ENCODE data around the gene KCNAB1.

The KCNAB1 gene

DNA sequence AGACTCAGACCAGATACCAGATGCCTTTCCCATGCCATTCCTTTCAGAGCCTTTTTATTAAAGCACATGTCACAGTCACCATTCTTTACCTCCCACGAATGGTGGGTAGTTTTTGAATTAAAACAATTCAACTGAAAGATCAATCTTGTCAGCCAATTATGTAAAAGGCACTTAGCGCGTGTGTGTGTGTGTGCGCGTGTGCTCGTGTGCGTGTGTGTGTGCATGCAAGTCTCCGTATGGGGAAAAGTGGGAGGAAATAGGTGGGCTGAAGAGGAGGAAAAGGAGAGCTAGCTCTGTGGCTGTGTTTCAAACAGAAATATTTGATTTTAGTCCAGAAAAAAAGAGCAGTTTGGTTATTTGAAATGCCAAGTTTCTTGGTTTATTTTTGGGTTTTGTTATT is 177.2 kb downstream of the KCNAB1 start:
- no peak for ATAC-seq
- TF ChIP-seq ZNF8 (CRISPR knock-in tag; IDR thresholded peaks at IDR 0.05) (no peak), GLIS3 (CRISPR knock-in tag; IDR thresholded peaks at IDR 0.05) (no peak), TCF4 (CRISPR knock-in tag; IDR thresholded peaks at IDR 0.05; ENCODE audit: borderline replicate concordance) (no peak)

DNA sequence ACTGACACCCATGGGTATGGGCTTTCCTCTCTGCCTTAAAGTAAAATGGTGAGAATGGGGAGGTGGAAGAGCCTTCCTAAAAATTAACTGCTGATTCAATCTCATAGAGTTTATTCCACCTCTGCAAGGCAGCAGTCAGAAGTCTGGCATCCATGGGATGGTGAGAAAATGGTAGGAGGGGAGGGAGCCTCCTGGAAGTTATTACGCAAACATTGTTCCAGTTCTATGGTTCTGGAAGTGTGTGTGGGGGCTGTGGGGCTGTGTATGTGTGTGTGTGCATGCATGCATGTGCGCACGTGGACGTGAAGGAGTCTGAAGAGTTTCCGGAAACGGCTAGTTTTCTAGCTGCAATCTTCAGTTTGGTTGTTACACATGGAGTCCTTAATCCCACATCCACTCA is 177.6 kb downstream of the KCNAB1 start:
- ATAC-seq = no peak
- no peak for TF ChIP-seq ZC3H10 (CRISPR knock-in tag; IDR thresholded peaks at IDR 0.05)
- no peak for TF ChIP-seq ZNF8 (CRISPR knock-in tag; IDR thresholded peaks at IDR 0.05)
- no peak for TF ChIP-seq CSDC2 (CRISPR knock-in tag; IDR thresholded peaks at IDR 0.05)
- TF ChIP-seq, protein P1, sequence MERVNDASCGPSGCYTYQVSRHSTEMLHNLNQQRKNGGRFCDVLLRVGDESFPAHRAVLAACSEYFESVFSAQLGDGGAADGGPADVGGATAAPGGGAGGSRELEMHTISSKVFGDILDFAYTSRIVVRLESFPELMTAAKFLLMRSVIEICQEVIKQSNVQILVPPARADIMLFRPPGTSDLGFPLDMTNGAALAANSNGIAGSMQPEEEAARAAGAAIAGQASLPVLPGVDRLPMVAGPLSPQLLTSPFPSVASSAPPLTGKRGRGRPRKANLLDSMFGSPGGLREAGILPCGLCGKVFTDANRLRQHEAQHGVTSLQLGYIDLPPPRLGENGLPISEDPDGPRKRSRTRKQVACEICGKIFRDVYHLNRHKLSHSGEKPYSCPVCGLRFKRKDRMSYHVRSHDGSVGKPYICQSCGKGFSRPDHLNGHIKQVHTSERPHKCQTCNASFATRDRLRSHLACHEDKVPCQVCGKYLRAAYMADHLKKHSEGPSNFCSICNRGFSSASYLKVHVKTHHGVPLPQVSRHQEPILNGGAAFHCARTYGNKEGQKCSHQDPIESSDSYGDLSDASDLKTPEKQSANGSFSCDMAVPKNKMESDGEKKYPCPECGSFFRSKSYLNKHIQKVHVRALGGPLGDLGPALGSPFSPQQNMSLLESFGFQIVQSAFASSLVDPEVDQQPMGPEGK (CRISPR knock-in tag; IDR thresholded peaks at IDR 0.05; ENCODE audit: borderline replicate concordance) = no peak
- TF ChIP-seq BACH2 (CRISPR knock-in tag; IDR thresholded peaks at IDR 0.05; ENCODE audit: borderline replicate concordance) = no peak
- no peak for TF ChIP-seq ZNF565 (CRISPR knock-in tag; conservative IDR thresholded peaks at IDR 0.05; ENCODE audit: low read depth)
- TF ChIP-seq, protein P2, sequence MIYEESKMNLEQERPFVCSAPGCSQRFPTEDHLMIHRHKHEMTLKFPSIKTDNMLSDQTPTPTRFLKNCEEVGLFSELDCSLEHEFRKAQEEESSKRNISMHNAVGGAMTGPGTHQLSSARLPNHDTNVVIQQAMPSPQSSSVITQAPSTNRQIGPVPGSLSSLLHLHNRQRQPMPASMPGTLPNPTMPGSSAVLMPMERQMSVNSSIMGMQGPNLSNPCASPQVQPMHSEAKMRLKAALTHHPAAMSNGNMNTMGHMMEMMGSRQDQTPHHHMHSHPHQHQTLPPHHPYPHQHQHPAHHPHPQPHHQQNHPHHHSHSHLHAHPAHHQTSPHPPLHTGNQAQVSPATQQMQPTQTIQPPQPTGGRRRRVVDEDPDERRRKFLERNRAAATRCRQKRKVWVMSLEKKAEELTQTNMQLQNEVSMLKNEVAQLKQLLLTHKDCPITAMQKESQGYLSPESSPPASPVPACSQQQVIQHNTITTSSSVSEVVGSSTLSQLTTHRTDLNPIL (CRISPR knock-in tag; IDR thresholded peaks at IDR 0.05; ENCODE audit: low read depth) = no peak
- no peak for TF ChIP-seq ISL1 (CRISPR knock-in tag; IDR thresholded peaks at IDR 0.05)
- no peak for TF ChIP-seq POU6F1 (CRISPR knock-in tag; IDR thresholded peaks at IDR 0.05; ENCODE audit: borderline replicate concordance, low read depth)
- no peak for TF ChIP-seq RARB (CRISPR knock-in tag; IDR thresholded peaks at IDR 0.05)
- no peak for TF ChIP-seq PPARA (CRISPR knock-in tag; IDR thresholded peaks at IDR 0.05; ENCODE audit: borderline replicate concordance)
- TF ChIP-seq ARNTL (CRISPR knock-in tag; IDR thresholded peaks at IDR 0.05; ENCODE audit: borderline replicate concordance, low read depth) = no peak
- no peak for TF ChIP-seq ZNF70 (CRISPR knock-in tag; IDR thresholded peaks at IDR 0.05)
- TF ChIP-seq ESRRG (CRISPR knock-in tag; IDR thresholded peaks at IDR 0.05) = no peak
- no peak for TF ChIP-seq CSRNP3 (CRISPR knock-in tag; IDR thresholded peaks at IDR 0.05)
- no peak for TF ChIP-seq GLIS3 (CRISPR knock-in tag; IDR thresholded peaks at IDR 0.05)

DNA sequence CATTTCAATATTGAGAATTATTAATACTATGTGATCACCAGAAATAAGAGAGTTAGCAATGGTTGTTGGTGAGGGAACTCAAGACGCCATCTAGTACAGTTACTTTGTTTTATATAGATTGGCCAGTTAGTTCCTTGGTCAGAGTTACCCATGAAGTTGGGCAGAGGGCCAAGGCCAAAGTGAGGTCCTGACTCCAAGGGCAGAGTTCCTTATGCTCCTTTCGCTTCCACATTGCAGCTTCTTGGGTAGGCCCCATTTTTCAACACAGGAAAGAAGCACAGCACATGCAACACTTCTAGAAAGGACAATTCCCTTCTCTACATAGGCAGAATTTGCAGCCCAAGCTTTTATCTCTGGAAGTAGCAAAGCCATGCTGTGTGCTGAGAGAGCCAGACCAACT is 178.6 kb downstream of the KCNAB1 start:
- no peak for TF ChIP-seq SNAI2 (CRISPR knock-in tag; IDR thresholded peaks at IDR 0.05)
- no peak for TF ChIP-seq CSRNP3 (CRISPR knock-in tag; IDR thresholded peaks at IDR 0.05)
- no peak for TF ChIP-seq CSDC2 (CRISPR knock-in tag; IDR thresholded peaks at IDR 0.05)
- no peak for TF ChIP-seq PPARA (CRISPR knock-in tag; IDR thresholded peaks at IDR 0.05; ENCODE audit: borderline replicate concordance)
- TF ChIP-seq, protein P1 (CRISPR knock-in tag; IDR thresholded peaks at IDR 0.05; ENCODE audit: borderline replicate concordance) = no peak
- TF ChIP-seq ZNF8 (CRISPR knock-in tag; IDR thresholded peaks at IDR 0.05) = no peak
- TF ChIP-seq ZNF70 (CRISPR knock-in tag; IDR thresholded peaks at IDR 0.05) = no peak
- no peak for TF ChIP-seq ZFP30 (CRISPR knock-in tag; IDR thresholded peaks at IDR 0.05)
- TF ChIP-seq, protein P3, sequence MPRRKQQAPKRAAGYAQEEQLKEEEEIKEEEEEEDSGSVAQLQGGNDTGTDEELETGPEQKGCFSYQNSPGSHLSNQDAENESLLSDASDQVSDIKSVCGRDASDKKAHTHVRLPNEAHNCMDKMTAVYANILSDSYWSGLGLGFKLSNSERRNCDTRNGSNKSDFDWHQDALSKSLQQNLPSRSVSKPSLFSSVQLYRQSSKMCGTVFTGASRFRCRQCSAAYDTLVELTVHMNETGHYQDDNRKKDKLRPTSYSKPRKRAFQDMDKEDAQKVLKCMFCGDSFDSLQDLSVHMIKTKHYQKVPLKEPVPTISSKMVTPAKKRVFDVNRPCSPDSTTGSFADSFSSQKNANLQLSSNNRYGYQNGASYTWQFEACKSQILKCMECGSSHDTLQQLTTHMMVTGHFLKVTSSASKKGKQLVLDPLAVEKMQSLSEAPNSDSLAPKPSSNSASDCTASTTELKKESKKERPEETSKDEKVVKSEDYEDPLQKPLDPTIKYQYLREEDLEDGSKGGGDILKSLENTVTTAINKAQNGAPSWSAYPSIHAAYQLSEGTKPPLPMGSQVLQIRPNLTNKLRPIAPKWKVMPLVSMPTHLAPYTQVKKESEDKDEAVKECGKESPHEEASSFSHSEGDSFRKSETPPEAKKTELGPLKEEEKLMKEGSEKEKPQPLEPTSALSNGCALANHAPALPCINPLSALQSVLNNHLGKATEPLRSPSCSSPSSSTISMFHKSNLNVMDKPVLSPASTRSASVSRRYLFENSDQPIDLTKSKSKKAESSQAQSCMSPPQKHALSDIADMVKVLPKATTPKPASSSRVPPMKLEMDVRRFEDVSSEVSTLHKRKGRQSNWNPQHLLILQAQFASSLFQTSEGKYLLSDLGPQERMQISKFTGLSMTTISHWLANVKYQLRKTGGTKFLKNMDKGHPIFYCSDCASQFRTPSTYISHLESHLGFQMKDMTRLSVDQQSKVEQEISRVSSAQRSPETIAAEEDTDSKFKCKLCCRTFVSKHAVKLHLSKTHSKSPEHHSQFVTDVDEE (CRISPR knock-in tag; IDR thresholded peaks at IDR 0.05) = no peak
- TF ChIP-seq GLIS3 (CRISPR knock-in tag; IDR thresholded peaks at IDR 0.05) = no peak
- TF ChIP-seq, protein P2 (CRISPR knock-in tag; IDR thresholded peaks at IDR 0.05; ENCODE audit: low read depth) = no peak
- TF ChIP-seq ESRRG (CRISPR knock-in tag; IDR thresholded peaks at IDR 0.05) = no peak
- no peak for TF ChIP-seq BACH2 (CRISPR knock-in tag; IDR thresholded peaks at IDR 0.05; ENCODE audit: borderline replicate concordance)
- TF ChIP-seq ZC3H10 (CRISPR knock-in tag; IDR thresholded peaks at IDR 0.05) = no peak
- TF ChIP-seq OSR1 (CRISPR knock-in tag; IDR thresholded peaks at IDR 0.05) = no peak
- no peak for TF ChIP-seq ZFP3 (CRISPR knock-in tag; IDR thresholded peaks at IDR 0.05)
- TF ChIP-seq TCF4 (CRISPR knock-in tag; IDR thresholded peaks at IDR 0.05; ENCODE audit: borderline replicate concordance) = no peak
- TF ChIP-seq ARNTL (CRISPR knock-in tag; IDR thresholded peaks at IDR 0.05; ENCODE audit: borderline replicate concordance, low read depth) = no peak
- no peak for ATAC-seq
